K562 (cell line): ENCODE results near the gene CERS2. TPM values are rescaled to one million over a fixed set of nuclear protein-coding genes. Genes with fewer than 3 reads are reported as not detected.

ENCODE experiments used
- CREB1 ChIP-seq, 2 experiments: sonication (generic) in 1 of 2; formaldehyde crosslinking in 1 of 2; IDR thresholded peaks; 2 replicates each; pipeline versions ENCODE4 v1.6.1 to v1.8.0; 2012 to 2022; ENCODE audit warnings: inconsistent platforms in 1 of 2, mild to moderate bottlenecking in 1 of 2, missing genetic modification reagents in 1 of 2, moderate library complexity in 1 of 2
- E2F8 ChIP-seq: fragments of 450-650 bp; IDR thresholded peaks from 2 replicates; pipeline ENCODE4 v1.7.1; 2018; ENCODE audit warnings: mild to moderate bottlenecking, low read depth; ENCODE audit not compliant: partially characterized antibody
- FOXP1 ChIP-seq: sonication (generic); formaldehyde crosslinking; IDR thresholded peaks from 2 replicates; pipeline ENCODE4 v1.8.0; 2022; ENCODE audit warnings: mild to moderate bottlenecking, missing genetic modification reagents
- GABPA ChIP-seq: fragments of 200-800 bp; sonication (Bioruptor generic); conservative IDR thresholded peaks from 2 replicates; pipeline ENCODE4 v1.6.1; 2016; ENCODE audit warnings: low read depth, missing genetic modification characterization, missing compliant biosample characterization
- KAT8 ChIP-seq: fragments of 450-650 bp; IDR thresholded peaks from 2 replicates; pipeline ENCODE4 v1.6.1; 2016; ENCODE audit warnings: low read depth, mild to moderate bottlenecking
- KLF13 ChIP-seq: fragments of 450-650 bp; IDR thresholded peaks from 2 replicates; pipeline ENCODE4 v1.6.1; 2016; ENCODE audit warnings: missing genetic modification characterization, low read depth, mild to moderate bottlenecking, missing compliant biosample characterization, moderate library complexity, borderline replicate concordance
- LEF1 ChIP-seq: fragments of 450-650 bp; IDR thresholded peaks from 2 replicates; pipeline ENCODE4 v1.6.1; 2016; ENCODE audit warnings: mild to moderate bottlenecking
- PRMT5 ChIP-seq: sonication (generic); formaldehyde crosslinking; IDR thresholded peaks from 2 replicates; pipeline ENCODE4 v1.5.0; 2020; ENCODE audit warnings: missing genetic modification reagents
- PTRF ChIP-seq: fragments of 450-650 bp; IDR thresholded peaks from 2 replicates; pipeline ENCODE4 v1.6.1; 2016; ENCODE audit warnings: mild to moderate bottlenecking, missing genetic modification characterization, missing compliant biosample characterization
- TAF9B ChIP-seq: fragments of 450-650 bp; IDR thresholded peaks from 2 replicates; pipeline ENCODE4 v1.6.1; 2018; ENCODE audit warnings: mild to moderate bottlenecking; ENCODE audit not compliant: partially characterized antibody
- ZNF583 ChIP-seq: fragments of 250-450 bp; sonication (Bioruptor Pico); IDR thresholded peaks from 2 replicates; pipeline ENCODE4 v1.4.0; 2020
- ZNF766 ChIP-seq: fragments of 200-800 bp; sonication (Bioruptor generic); conservative IDR thresholded peaks from 2 replicates; pipeline ENCODE4 v1.6.1; 2016; ENCODE audit warnings: missing genetic modification characterization, missing compliant biosample characterization
- polyA plus RNA-seq, 8 experiments: library from polyadenylated mRNA; depleted of rRNA in 4 of 8; stranded (reverse) in 5 of 8; unstranded in 3 of 8; fragments of >200 nt; fragmentation: Nextera tagmentation in 2 of 8; fragmentation: Illumina TruSeq in 1 of 8; extraction: Ambion mirVana in 2 of 8; extraction: Trizol in 1 of 8; gene quantifications; 2 replicates each; pipeline versions ENCODE4 v1.2.1 to v1.2.3, GENCODE V29; 2011 to 2014; ENCODE audit warnings: inconsistent platforms in 1 of 8, missing spikeins in 1 of 8
- total RNA-seq, 7 experiments: library from RNA; depleted of rRNA in 6 of 7; stranded (reverse); fragments of >200 nt in 6 of 7; fragmentation: Illumina TruSeq in 2 of 7; extraction: Trizol in 2 of 7; gene quantifications; 2 replicates each; pipeline versions ENCODE4 v1.2.1 to v1.2.3, GENCODE V29; 2011 to 2021; ENCODE audit warnings: low replicate concordance in 1 of 7
- TF ChIP-seq, protein P1 (sequence below): fragments of 250-450 bp; sonication (Bioruptor Pico); IDR thresholded peaks from 2 replicates; pipeline ENCODE4 v1.4.0; 2020; ENCODE audit warnings: mild to moderate bottlenecking, moderate library complexity
- TF ChIP-seq, protein P2 (sequence below): fragments of 450-650 bp; formaldehyde crosslinking; IDR thresholded peaks from 2 replicates; pipeline ENCODE4 v1.4.0; 2022; ENCODE audit warnings: mild to moderate bottlenecking, moderate library complexity
- TF ChIP-seq, protein P3 (sequence below): sonication (generic); formaldehyde crosslinking; IDR thresholded peaks from 2 replicates; pipeline ENCODE4 v1.8.0; 2023; ENCODE audit warnings: mild to moderate bottlenecking, missing genetic modification reagents
- TF ChIP-seq, protein P4 (sequence below): fragments of 450-650 bp; conservative IDR thresholded peaks from 2 replicates; pipeline ENCODE4 v1.6.1; 2016; ENCODE audit warnings: missing genetic modification characterization, low read depth, mild to moderate bottlenecking, control low read depth, missing compliant biosample characterization

Gene CERS2
- total and polyA plus RNA-seq, 9 of the 15 experiments (the other 6 are each of a cell fraction or from before 2014, with no cell fraction given), result 23.4 to 295 (median 132) TPM

GRCh38 chr1:150976879-150977694 is 2.5 kb upstream of the CERS2 start (continued):
- TF ChIP-seq, protein P1, sequence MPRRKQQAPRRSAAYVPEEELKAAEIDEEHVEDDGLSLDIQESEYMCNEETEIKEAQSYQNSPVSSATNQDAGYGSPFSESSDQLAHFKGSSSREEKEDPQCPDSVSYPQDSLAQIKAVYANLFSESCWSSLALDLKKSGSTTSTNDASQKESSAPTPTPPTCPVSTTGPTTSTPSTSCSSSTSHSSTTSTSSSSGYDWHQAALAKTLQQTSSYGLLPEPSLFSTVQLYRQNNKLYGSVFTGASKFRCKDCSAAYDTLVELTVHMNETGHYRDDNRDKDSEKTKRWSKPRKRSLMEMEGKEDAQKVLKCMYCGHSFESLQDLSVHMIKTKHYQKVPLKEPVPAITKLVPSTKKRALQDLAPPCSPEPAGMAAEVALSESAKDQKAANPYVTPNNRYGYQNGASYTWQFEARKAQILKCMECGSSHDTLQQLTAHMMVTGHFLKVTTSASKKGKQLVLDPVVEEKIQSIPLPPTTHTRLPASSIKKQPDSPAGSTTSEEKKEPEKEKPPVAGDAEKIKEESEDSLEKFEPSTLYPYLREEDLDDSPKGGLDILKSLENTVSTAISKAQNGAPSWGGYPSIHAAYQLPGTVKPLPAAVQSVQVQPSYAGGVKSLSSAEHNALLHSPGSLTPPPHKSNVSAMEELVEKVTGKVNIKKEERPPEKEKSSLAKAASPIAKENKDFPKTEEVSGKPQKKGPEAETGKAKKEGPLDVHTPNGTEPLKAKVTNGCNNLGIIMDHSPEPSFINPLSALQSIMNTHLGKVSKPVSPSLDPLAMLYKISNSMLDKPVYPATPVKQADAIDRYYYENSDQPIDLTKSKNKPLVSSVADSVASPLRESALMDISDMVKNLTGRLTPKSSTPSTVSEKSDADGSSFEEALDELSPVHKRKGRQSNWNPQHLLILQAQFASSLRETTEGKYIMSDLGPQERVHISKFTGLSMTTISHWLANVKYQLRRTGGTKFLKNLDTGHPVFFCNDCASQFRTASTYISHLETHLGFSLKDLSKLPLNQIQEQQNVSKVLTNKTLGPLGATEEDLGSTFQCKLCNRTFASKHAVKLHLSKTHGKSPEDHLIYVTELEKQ (CRISPR knock-in tag), result 0 out of 2 replicates have a peak, but pooled peaks have one; percentile 13
- peak; percentile 52 for TF ChIP-seq ZNF766
- TF ChIP-seq TAF9B, result no peak
- no peak; the same call in 1 of the 2 replicates for TF ChIP-seq KLF13 (tag)
- TF ChIP-seq PRMT5 (CRISPR knock-in tag), result no peak
- TF ChIP-seq E2F8, result no peak
- TF ChIP-seq, protein P2, sequence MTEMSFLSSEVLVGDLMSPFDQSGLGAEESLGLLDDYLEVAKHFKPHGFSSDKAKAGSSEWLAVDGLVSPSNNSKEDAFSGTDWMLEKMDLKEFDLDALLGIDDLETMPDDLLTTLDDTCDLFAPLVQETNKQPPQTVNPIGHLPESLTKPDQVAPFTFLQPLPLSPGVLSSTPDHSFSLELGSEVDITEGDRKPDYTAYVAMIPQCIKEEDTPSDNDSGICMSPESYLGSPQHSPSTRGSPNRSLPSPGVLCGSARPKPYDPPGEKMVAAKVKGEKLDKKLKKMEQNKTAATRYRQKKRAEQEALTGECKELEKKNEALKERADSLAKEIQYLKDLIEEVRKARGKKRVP (CRISPR knock-in tag), result no peak
- TF ChIP-seq LEF1, result peak; percentile 95
- TF ChIP-seq, protein P3, sequence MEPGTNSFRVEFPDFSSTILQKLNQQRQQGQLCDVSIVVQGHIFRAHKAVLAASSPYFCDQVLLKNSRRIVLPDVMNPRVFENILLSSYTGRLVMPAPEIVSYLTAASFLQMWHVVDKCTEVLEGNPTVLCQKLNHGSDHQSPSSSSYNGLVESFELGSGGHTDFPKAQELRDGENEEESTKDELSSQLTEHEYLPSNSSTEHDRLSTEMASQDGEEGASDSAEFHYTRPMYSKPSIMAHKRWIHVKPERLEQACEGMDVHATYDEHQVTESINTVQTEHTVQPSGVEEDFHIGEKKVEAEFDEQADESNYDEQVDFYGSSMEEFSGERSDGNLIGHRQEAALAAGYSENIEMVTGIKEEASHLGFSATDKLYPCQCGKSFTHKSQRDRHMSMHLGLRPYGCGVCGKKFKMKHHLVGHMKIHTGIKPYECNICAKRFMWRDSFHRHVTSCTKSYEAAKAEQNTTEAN (CRISPR knock-in tag), result no peak
- no peak for TF ChIP-seq KAT8
- TF ChIP-seq, protein P4, sequence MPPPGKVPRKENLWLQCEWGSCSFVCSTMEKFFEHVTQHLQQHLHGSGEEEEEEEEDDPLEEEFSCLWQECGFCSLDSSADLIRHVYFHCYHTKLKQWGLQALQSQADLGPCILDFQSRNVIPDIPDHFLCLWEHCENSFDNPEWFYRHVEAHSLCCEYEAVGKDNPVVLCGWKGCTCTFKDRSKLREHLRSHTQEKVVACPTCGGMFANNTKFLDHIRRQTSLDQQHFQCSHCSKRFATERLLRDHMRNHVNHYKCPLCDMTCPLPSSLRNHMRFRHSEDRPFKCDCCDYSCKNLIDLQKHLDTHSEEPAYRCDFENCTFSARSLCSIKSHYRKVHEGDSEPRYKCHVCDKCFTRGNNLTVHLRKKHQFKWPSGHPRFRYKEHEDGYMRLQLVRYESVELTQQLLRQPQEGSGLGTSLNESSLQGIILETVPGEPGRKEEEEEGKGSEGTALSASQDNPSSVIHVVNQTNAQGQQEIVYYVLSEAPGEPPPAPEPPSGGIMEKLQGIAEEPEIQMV, result no peak
- TF ChIP-seq FOXP1 (CRISPR knock-in tag), result no peak
- TF ChIP-seq CREB1 (IDR thresholded peaks at IDR 0.05), result peak; percentile 46; the same call in 1 of the 2 replicates
- no peak for TF ChIP-seq CREB1 (CRISPR knock-in tag; IDR thresholded peaks at IDR 0.05)
- no peak for TF ChIP-seq PTRF (tag)
- peak; percentile 51 for TF ChIP-seq GABPA
- peak; percentile 57; the same call in 1 of the 2 replicates for TF ChIP-seq ZNF583 (CRISPR knock-in tag)
